B cell (primary cell): ENCODE data around the gene FUBP3. TPM values are rescaled to one million over a fixed set of nuclear protein-coding genes. Genes with fewer than 3 reads are reported as not detected.

Source experiments
- ATAC-seq: fragments of 200-7000 bp; cut with Tn5 transposase; one replicate; pipeline ENCODE4 v1.10.0; 2021; ENCODE audit warnings: low read depth, mild to moderate bottlenecking, moderate number of reproducible peaks, moderate library complexity
- CTCF ChIA-PET: fragments of 350-600 bp; sonication (Branson Sonifier 250); formaldehyde crosslinking; loops from one replicate; lab custom pipeline; 2021; ENCODE audit warnings: antibody characterized with exemption, inconsistent platforms; lab: Charles Lee
- POLR2A ChIA-PET: fragments of 350-600 bp; sonication (Branson Sonifier 250); formaldehyde crosslinking; loops from one replicate; lab custom pipeline; 2021; ENCODE audit warnings: antibody characterized with exemption; lab: Charles Lee
- DNase-seq: peaks from one replicate; pipeline ENCODE4 v3.0.0; 2013
- H2AFZ ChIP-seq: 2 replicates; pipeline ENCODE4 v1.6.1; 2012; ENCODE audit warnings: mild to moderate bottlenecking, low read depth, low read length; ENCODE audit not compliant: insufficient read depth, poor library complexity, severe bottlenecking
- H3K27ac ChIP-seq, 2 donors: 1 replicate in 1 of 2; 2 replicates in 1 of 2; pipeline ENCODE4 v1.5.1; 2012 to 2013; ENCODE audit warnings: low read length in 2 of 2, mild to moderate bottlenecking in 2 of 2, moderate library complexity in 1 of 2
- H3K27me3 ChIP-seq, 4 experiments: fragments of 200-600 bp in 1 of 4; sonication (generic) in 1 of 4; replicated peaks in 1 of 4; 1 replicate in 2 of 4; 2 replicates in 2 of 4; pipeline versions ENCODE4 v1.6.1 to v1.7.0; 2013 to 2016; ENCODE audit warnings: low read length in 3 of 4, mild to moderate bottlenecking in 2 of 4, mixed read lengths in 1 of 4, moderate library complexity in 1 of 4; ENCODE audit not compliant: insufficient read depth in 4 of 4, control insufficient read depth in 3 of 4; ENCODE audit errors: control extremely low read depth in 1 of 4
- H3K36me3 ChIP-seq, 2 experiments: replicated peaks in 1 of 2; 1 replicate in 1 of 2; 2 replicates in 1 of 2; pipeline versions ENCODE4 v1.6.1 to v1.7.1; 2013; ENCODE audit warnings: low read length in 1 of 2; ENCODE audit not compliant: insufficient read depth in 2 of 2, control insufficient read depth in 1 of 2; ENCODE audit errors: control extremely low read depth in 1 of 2, extremely low read depth in 1 of 2
- H3K4me1 ChIP-seq, 2 donors: fragments of 200-600 bp in 1 of 2; sonication (generic) in 1 of 2; 1 replicate in 1 of 2; 2 replicates in 1 of 2; pipeline versions ENCODE4 v1.5.1 to v1.6.1; 2013 to 2017; ENCODE audit warnings: low read length in 2 of 2; ENCODE audit not compliant: control insufficient read depth in 2 of 2, insufficient read depth in 2 of 2
- H3K4me2 ChIP-seq: replicated peaks from 2 replicates; pipeline ENCODE3; 2012; ENCODE audit warnings: mild to moderate bottlenecking, low read depth, low read length; ENCODE audit not compliant: poor library complexity, severe bottlenecking
- H3K4me3 ChIP-seq, 5 experiments: fragments of 200-600 bp in 1 of 5; sonication (generic) in 1 of 5; 1 replicate in 3 of 5; 2 replicates in 2 of 5; pipeline versions ENCODE4 v1.5.1 to v1.7.0; 2011 to 2016; ENCODE audit warnings: low read length in 4 of 5, mild to moderate bottlenecking in 4 of 5, low read depth in 2 of 5, control low read depth in 1 of 5, moderate library complexity in 1 of 5; ENCODE audit not compliant: insufficient read depth in 1 of 5; ENCODE audit errors: control extremely low read depth in 1 of 5, extremely low read depth in 1 of 5
- H3K79me2 ChIP-seq: fragments of 200-600 bp; sonication (generic); one replicate; pipeline ENCODE4 v1.6.0; 2016; ENCODE audit warnings: low read length; ENCODE audit not compliant: control insufficient read depth, insufficient read depth
- H3K9ac ChIP-seq: fragments of 200-600 bp; sonication (generic); 2 replicates; pipeline ENCODE4 v1.6.1; 2017; ENCODE audit warnings: mild to moderate bottlenecking, low read length, moderate library complexity
- H3K9me3 ChIP-seq, 3 donors: one replicate each; pipeline versions ENCODE4 v1.6.1 to v1.7.1; 2013; ENCODE audit warnings: low read length in 2 of 3; ENCODE audit not compliant: control insufficient read depth in 2 of 3, insufficient read depth in 1 of 3; ENCODE audit errors: control extremely low read depth in 1 of 3
- H4K20me1 ChIP-seq: 2 replicates; pipeline ENCODE4 v1.6.0; 2012; ENCODE audit warnings: mild to moderate bottlenecking, low read length; ENCODE audit not compliant: insufficient read depth, control insufficient read depth, poor library complexity, severe bottlenecking
- H3K27ac Mint-ChIP-seq: one replicate; pipeline ENCODE4 v1.8.0; 2021; ENCODE audit warnings: mixed read lengths
- H3K27me3 Mint-ChIP-seq: one replicate; pipeline ENCODE4 v1.8.0; 2021; ENCODE audit warnings: mixed read lengths
- H3K4me1 Mint-ChIP-seq: one replicate; pipeline ENCODE4 v1.8.0; 2021; ENCODE audit warnings: mixed read lengths
- H3K4me3 Mint-ChIP-seq: one replicate; pipeline ENCODE4 v1.8.0; 2021; ENCODE audit warnings: mixed read lengths
- H3K9me3 Mint-ChIP-seq: one replicate; pipeline ENCODE4 v1.8.0; 2022; ENCODE audit warnings: mixed read lengths; ENCODE audit not compliant: insufficient read depth
- CTCF ChIP-seq: fragments of 200-600 bp; IDR thresholded peaks from one replicate; pipeline ENCODE4 v1.8.0; 2022; ENCODE audit warnings: antibody characterized with exemption, mild to moderate bottlenecking
- EZH2 ChIP-seq: IDR thresholded peaks from 2 replicates; pipeline ENCODE4 v1.6.1; 2012; ENCODE audit warnings: borderline replicate concordance, low read depth, mild to moderate bottlenecking, moderate library complexity, low read length; ENCODE audit not compliant: insufficient read depth, poor library complexity, severe bottlenecking
- WGBS: methylation state at CpG from one replicate; pipeline ENCODE4 v1.1.5; 2013; ENCODE audit warnings: missing lambda C conversion rate; ENCODE audit not compliant: insufficient coverage; 5-methylcytosine and 5-hydroxymethylcytosine counted together
- intact Hi-C: fragments of 100-400 bp; cut with micrococcal nuclease; formaldehyde crosslinking; loops from one replicate; pipeline ENCODE4 v1.10.0; 2022
- polyA plus RNA-seq: library from polyadenylated mRNA; depleted of rRNA; stranded (reverse); fragments of >200 nt; gene quantifications from 2 replicates; pipeline ENCODE4 v1.2.3, GENCODE V29; 2012
- total RNA-seq, 2 donors: library from RNA; stranded (reverse); fragments of 120-200 nt in 1 of 2; gene quantifications; 1 replicate in 1 of 2; 2 replicates in 1 of 2; pipeline versions ENCODE4 v1.2.3 to v1.2.4, GENCODE V29; 2013 to 2022

FUBP3 gene
- total and polyA plus RNA-seq, 2 donors (not counting 1 experiment from before 2014, with no cell fraction given) = 45.7 to 79.4 TPM

- ChIA-PET POLR2A (no interaction called here), CTCF (no interaction called here)
- H3K27me3 ChIP-seq = no peaks in the 10 kb centered on the region
- TF ChIP-seq CTCF = no peak
- intact Hi-C loops = no loop called here
- Mint-ChIP-seq H3K27ac (no peak overlapping the region), H3K27me3 (no peaks in the 10 kb centered on the region), H3K9me3 (no peaks in the 10 kb centered on the region), H3K4me3 (no peak overlapping the region), H3K4me1 (no peaks in the 10 kb centered on the region)
- H3K4me2 ChIP-seq = no peak overlapping the region
- peaks cover 6 to 77% of the 10 kb centered on the region in 2 experiments for H3K36me3 ChIP-seq
- no peak overlapping the region for H2AFZ ChIP-seq
- no peaks in the 10 kb centered on the region for H4K20me1 ChIP-seq
- H3K4me1 ChIP-seq = no peaks in the 10 kb centered on the region
- no peak overlapping the region for H3K4me3 ChIP-seq
- DNase-seq = no peak
- no peak overlapping the region for H3K27ac ChIP-seq
- ATAC-seq = no peak
- H3K9me3 ChIP-seq = no peaks in the 10 kb centered on the region
- no peaks in the 10 kb centered on the region for H3K79me2 ChIP-seq
- WGBS = 100% methylated on average over 7 of the region's 10 CpGs
- no peak overlapping the region for H3K9ac ChIP-seq
These were observed 44.1 kb downstream of the FUBP3 start for GRCh38 chr9:130623466-130623865.

GRCh38 chr9:130624154-130624553, 44.8 kb downstream of the FUBP3 start:
- intact Hi-C loops = no loop called here
- Histone ChIP-seq H3K36me3 (peaks cover 6 to 71% of the 10 kb centered on the region in 2 experiments), H3K9me3 (no peaks in the 10 kb centered on the region), H3K27ac (no peak overlapping the region), H3K27me3 (no peaks in the 10 kb centered on the region), H3K79me2 (no peaks in the 10 kb centered on the region), H3K4me1 (no peaks in the 10 kb centered on the region), H4K20me1 (no peaks in the 10 kb centered on the region), H2AFZ (no peak overlapping the region), H3K9ac (no peak overlapping the region), H3K4me2 (no peak overlapping the region), H3K4me3 (no peak overlapping the region)
- Mint-ChIP-seq H3K4me3 (no peak overlapping the region), H3K27ac (no peak overlapping the region), H3K9me3 (no peaks in the 10 kb centered on the region), H3K4me1 (no peaks in the 10 kb centered on the region), H3K27me3 (no peaks in the 10 kb centered on the region)
- TF ChIP-seq EZH2 = no peak
- no peak for TF ChIP-seq CTCF
- WGBS = 100% methylated on average over 3 of the region's 4 CpGs
- DNase-seq = no peak
- ATAC-seq = no peak
- ChIA-PET POLR2A (no interaction called here), CTCF (no interaction called here)
